Activated naive CD8-positive, alpha-beta T cell treated with anti-CD3 and anti-CD28 coated beads, Interleukin-2, amount 10 ng/mL, durations not matched to agents 7 days and 5 days (primary cell): Measurements from ENCODE around the gene IL16. TPM values are rescaled to one million over a fixed set of nuclear protein-coding genes. Genes with fewer than 3 reads are reported as not detected.

Source experiments
- ATAC-seq: fragments of 150-1000 bp; cut with Tn5 transposase; one replicate; pipeline ENCODE4 v1.10.0; 2021; ENCODE audit warnings: low read depth, moderate library complexity
- POLR2A ChIA-PET: fragments of 350-600 bp; sonication (Branson Sonifier 250); formaldehyde crosslinking; loops from one replicate; lab custom pipeline; 2021; ENCODE audit warnings: antibody characterized with exemption; lab: Charles Lee
- DNase-seq: peaks from one replicate; pipeline ENCODE4 v3.0.0; 2021
- H3K27ac Mint-ChIP-seq: one replicate; pipeline ENCODE4 v1.8.0; 2022; ENCODE audit warnings: mild to moderate bottlenecking, mixed read lengths
- H3K27me3 Mint-ChIP-seq: one replicate; pipeline ENCODE4 v1.8.0; 2022; ENCODE audit warnings: mild to moderate bottlenecking, moderate library complexity, mixed read lengths
- H3K36me3 Mint-ChIP-seq: one replicate; pipeline ENCODE4 v1.8.0; 2021; ENCODE audit warnings: mild to moderate bottlenecking, mixed read lengths
- H3K4me1 Mint-ChIP-seq: one replicate; pipeline ENCODE4 v1.8.0; 2021; ENCODE audit warnings: mixed read lengths
- H3K4me3 Mint-ChIP-seq: one replicate; pipeline ENCODE4 v1.8.0; 2022; ENCODE audit warnings: mild to moderate bottlenecking, moderate library complexity, mixed read lengths
- H3K9me3 Mint-ChIP-seq: one replicate; pipeline ENCODE4 v1.8.0; 2021; ENCODE audit warnings: mixed read lengths
- total RNA-seq, 2 experiments: library from RNA; stranded (reverse); gene quantifications; one replicate each; pipeline ENCODE4 v1.2.3, GENCODE V29; 2021

Gene IL16
- total RNA-seq, 2 experiments from 2014 or later = 281 to 284 TPM

DNA sequence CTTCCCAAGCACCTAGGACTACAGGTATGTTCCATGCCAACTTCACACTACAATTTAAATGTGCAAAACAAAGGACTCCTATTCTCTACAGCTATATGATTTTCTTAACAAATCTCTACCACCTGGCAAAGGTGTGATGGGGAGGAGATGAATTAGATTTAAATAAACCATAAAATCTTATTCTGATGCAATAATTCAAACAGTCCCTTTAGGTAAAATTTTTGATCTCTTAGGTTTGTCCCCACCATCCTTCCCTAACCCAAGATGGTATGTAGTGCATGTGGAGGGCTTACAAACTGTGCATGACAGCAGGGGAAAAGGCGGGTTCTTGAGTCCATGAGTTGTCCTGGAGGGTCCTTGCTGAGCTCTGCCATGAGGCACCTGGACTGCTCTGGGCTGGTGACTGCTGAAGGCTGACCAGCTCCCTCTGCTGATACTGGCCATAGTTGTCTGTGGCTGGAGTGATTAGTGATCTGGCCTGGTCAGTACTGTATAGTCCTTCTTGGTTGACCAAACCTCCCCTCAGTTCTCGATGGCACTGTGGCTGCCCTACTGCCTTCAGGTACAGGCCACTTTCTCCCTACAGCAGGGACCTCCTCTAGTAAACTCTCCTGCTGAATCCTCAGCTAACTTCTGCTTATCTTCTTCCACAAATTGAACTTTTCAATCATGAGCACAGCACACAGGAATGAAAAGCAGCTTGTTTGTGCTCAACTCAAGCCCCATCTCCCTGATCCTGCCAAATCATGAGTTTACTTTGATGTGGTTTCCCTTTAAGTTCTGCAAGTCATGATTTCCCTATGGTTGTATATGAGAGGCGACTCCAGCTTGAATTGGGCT, 32.5 kb upstream of the IL16 start:
- Mint-ChIP-seq H3K4me1 (peaks cover 26% of the 10 kb centered on the region), H3K27ac (no peak overlapping the region), H3K9me3 (no peaks in the 10 kb centered on the region), H3K27me3 (peaks cover 12% of the 10 kb centered on the region), H3K36me3 (no peaks in the 10 kb centered on the region), H3K4me3 (no peak overlapping the region)
- POLR2A ChIA-PET = no interaction called here
- DNase-seq = no peak
- ATAC-seq = no peak

DNA sequence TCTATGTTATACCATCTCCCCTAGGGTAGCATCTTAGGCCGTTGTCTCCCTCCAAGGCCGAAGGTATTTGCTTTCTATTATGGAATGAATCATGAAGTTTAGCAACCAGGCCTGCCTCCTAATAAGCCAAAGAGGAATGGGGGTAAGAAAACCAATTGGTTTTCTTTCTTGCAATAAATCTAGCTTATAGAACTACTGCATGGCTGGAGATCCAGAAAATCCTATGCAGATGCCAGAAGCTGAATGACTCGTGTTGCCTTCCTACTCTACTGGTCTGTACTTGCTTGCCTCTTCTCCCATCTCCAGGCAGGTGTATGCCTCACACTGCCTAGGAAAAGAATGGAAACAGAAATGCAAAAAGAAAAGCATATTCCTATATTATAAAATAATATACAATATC, 31.1 kb upstream of the IL16 start:
- H3K27me3 Mint-ChIP-seq = peaks cover 12% of the 10 kb centered on the region
- no peaks in the 10 kb centered on the region for H3K36me3 Mint-ChIP-seq
- POLR2A ChIA-PET = no interaction called here
- ATAC-seq (no peak), DNase-seq (no peak)
- H3K27ac Mint-ChIP-seq = no peak overlapping the region
- H3K4me3 Mint-ChIP-seq = no peak overlapping the region
- peaks cover 25% of the 10 kb centered on the region for H3K4me1 Mint-ChIP-seq
- H3K9me3 Mint-ChIP-seq = no peaks in the 10 kb centered on the region

DNA sequence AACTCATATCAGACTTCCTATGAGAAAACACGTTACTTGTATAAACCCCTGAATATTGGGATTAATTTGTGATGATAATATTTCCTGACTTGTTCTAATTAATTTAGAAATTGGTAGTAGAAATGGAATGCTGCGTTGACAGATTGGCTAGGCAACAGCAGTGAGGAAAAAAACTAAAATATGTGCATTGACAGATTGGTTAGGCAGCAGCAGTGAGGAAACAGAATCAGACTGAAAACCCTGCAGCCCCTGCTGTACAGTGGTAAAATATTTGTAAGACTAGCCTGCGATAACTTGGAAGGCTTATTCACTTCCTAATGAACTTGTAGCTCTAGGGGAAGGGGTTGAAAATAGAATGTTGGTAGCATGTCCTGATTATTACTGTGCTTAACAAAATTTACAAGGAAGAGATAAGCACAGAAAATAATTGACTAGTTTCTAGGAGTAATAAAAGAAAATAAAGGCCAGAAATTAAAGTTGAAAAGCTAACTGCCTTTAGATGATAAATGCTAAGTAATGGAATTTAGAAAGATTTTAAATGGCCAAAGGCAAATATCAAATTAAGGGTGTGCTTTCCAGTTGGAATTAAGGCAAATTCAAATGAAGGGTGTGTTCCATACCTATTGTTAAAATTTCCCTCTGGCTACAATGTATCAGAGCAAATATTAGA, 29.9 kb upstream of the IL16 start:
- Mint-ChIP-seq H3K4me1 (peaks cover 13% of the 10 kb centered on the region), H3K36me3 (no peaks in the 10 kb centered on the region), H3K4me3 (no peak overlapping the region), H3K9me3 (no peaks in the 10 kb centered on the region), H3K27ac (peak overlapping the region; percentile 23), H3K27me3 (peaks cover 17% of the 10 kb centered on the region)
- DNase-seq (no peak), ATAC-seq (no peak)
- POLR2A ChIA-PET = no interaction called here

DNA sequence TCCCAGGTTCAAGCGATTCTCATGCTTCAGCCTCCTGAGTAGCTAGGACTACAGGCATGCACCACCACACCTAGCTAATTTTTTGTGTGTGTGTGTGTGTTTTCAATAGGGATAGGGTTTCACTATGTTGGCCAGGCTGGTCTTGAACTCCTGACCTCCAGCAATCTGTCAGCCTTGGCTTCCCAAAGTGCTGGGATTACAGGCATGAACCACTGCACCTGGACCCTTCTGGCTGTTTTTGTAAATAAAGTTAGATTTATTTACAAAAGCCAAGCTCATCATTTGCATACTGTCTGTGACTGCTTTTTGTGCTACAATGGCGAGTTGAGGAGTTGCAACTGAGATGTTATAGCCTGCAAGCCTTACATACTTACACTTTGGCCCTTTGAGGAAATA, 28.6 kb upstream of the IL16 start:
- POLR2A ChIA-PET = no interaction called here
- Mint-ChIP-seq H3K4me1 (peaks cover 9% of the 10 kb centered on the region), H3K4me3 (no peak overlapping the region), H3K27me3 (peaks cover 17% of the 10 kb centered on the region), H3K36me3 (no peaks in the 10 kb centered on the region), H3K9me3 (no peaks in the 10 kb centered on the region), H3K27ac (no peak overlapping the region)
- no peak for ATAC-seq
- no peak for DNase-seq

DNA sequence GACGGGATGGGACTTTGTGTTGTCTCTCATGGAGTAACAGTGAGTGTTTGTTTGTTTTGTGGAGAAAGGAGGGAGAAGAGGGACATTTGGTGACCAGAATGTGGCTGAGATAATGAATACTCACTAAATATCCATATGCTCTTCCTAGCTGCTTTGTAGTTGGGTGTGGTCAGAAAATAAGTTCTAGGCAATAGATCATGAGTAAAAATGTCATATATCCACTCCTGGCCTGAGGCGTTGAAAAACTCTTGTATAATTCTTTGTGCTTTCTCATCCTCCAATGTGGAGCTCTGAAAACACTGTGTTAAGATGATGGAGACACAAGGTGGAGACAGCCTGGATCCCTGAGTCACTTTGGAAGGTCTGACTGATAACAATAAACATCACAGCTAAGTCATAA, 28.0 kb upstream of the IL16 start:
- Mint-ChIP-seq H3K27me3 (peaks cover 17% of the 10 kb centered on the region), H3K36me3 (no peaks in the 10 kb centered on the region), H3K9me3 (no peaks in the 10 kb centered on the region), H3K27ac (no peak overlapping the region), H3K4me3 (no peak overlapping the region), H3K4me1 (peaks cover 9% of the 10 kb centered on the region)
- no peak for ATAC-seq
- no peak for DNase-seq
- POLR2A ChIA-PET = no interaction called here

DNA sequence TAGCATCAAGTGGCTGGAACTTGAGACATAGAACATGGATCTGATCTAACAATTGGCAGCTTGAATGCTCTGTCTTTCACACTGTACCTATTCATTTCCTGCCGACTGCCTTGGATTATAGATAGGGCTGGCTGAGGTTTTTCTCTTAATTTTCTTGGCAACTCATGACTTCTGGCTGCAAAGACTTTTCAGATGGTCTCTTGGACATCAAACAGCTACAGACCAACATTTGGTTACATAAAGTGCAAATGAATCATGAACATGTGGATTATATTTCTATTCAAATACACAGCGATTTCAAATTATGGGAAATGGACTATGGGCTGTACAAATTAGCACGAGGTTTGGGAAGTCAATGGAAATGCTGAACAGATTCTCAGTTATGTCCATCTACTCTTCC, 26.2 kb upstream of the IL16 start:
- Mint-ChIP-seq H3K27me3 (peaks cover 17% of the 10 kb centered on the region), H3K9me3 (no peaks in the 10 kb centered on the region), H3K36me3 (no peaks in the 10 kb centered on the region), H3K4me1 (peaks cover 5% of the 10 kb centered on the region), H3K4me3 (no peak overlapping the region), H3K27ac (no peak overlapping the region)
- POLR2A ChIA-PET = no interaction called here
- no peak for ATAC-seq
- DNase-seq = no peak

DNA sequence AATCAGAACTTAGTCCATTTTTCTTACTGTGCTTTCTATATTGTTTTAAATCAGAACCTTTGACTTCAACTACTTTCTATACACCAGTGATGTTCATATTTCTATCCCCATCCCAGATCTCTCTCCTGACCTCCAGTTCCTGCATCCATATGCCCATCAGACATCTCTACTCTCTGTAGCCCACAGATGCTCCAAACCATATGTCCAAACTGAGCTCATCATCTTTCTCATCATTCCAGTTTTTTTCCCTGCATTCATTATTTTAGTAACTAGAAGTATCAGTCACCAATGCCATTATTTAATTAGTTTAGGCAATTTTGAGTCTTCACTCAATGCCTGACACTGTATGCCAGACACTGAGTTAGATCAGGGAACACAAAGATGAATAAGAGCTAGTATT, 25.4 kb upstream of the IL16 start:
- Mint-ChIP-seq H3K27me3 (peaks cover 17% of the 10 kb centered on the region), H3K9me3 (no peaks in the 10 kb centered on the region), H3K4me3 (no peak overlapping the region), H3K4me1 (peaks cover 5% of the 10 kb centered on the region), H3K36me3 (no peaks in the 10 kb centered on the region), H3K27ac (no peak overlapping the region)
- POLR2A ChIA-PET = no interaction called here
- no peak for ATAC-seq
- DNase-seq = no peak

DNA sequence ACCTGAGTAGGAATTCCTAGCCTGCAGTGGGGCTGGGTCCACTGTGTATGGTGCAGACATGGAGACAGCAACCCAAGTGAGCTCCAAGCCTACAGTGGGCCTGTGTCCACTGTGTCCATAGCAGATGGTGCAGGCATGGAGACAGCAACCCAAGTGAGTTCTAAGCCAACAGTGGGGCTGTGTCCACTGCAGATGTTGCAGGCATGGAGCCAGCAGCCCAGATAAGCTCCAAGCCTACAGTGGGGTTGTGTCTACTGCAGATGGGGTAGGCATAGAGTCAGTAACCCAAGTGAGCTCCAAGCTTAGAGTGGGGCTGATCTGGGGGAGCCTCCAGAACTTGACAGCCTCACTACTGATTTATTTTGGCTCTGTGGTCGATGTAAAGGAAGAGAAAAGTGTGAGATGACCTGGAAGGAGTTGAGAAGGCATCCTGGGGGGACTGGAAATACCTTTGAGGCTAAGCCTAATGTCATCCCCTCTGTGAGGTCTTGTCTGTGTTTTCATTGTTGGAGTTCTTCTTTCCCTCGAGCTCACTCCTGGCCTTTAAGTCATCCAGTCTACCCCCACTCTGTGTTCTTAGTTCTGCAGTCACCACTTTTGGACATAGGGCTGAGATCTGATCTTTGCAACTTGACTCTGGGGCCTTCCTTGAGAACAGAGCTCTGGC, 22.4 kb upstream of the IL16 start:
- POLR2A ChIA-PET = no interaction called here
- Mint-ChIP-seq H3K36me3 (no peaks in the 10 kb centered on the region), H3K9me3 (no peaks in the 10 kb centered on the region), H3K4me1 (no peaks in the 10 kb centered on the region), H3K27me3 (peaks cover 12% of the 10 kb centered on the region), H3K4me3 (no peak overlapping the region), H3K27ac (no peak overlapping the region)
- ATAC-seq (no peak), DNase-seq (no peak)

DNA sequence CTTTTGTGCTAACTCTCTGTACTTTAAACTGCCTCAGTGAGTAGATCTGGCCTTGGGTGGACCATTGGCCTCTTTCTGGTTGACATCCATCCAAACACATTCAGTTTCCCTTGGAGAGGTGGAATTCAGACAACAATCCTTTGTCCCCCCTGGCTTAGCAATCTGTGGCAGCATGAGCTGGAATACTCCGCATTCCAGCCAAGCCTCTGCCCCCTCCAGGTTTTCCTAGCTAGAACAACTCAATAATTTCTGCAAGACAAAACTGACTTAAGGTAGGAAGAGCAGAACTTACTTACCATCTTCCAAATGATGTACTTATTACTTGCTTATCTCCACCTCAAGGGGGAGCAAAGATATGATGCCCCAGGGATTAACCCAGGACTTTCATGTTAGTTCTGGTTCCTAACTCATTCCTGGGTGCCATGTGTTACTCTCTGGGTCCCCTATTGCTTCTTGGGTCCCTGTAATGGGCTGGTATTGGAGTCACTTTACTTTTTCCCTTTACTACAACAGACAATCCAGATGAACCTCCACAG, 21.8 kb upstream of the IL16 start:
- no peak overlapping the region for H3K4me3 Mint-ChIP-seq
- no peak for ATAC-seq
- H3K4me1 Mint-ChIP-seq = no peaks in the 10 kb centered on the region
- POLR2A ChIA-PET = no interaction called here
- H3K36me3 Mint-ChIP-seq = no peaks in the 10 kb centered on the region
- DNase-seq = no peak
- H3K27me3 Mint-ChIP-seq = peaks cover 15% of the 10 kb centered on the region
- H3K9me3 Mint-ChIP-seq = no peaks in the 10 kb centered on the region
- no peak overlapping the region for H3K27ac Mint-ChIP-seq

DNA sequence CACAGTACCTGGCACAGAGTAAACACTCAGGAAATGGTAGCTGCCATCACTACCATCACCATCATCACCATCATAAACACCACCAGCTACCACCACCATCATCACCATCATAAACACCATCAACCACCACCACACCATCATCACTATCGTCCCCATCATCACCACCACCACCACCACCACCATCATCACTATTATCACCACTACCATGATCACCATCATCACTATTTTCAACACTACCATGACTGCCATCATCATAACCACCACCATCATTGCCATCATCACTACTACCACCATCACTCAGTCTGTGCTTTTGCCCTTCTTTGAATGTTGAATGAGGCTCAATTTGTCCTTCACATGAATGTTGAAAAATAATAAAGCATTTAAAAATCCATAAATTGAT, 21.2 kb upstream of the IL16 start:
- no peaks in the 10 kb centered on the region for H3K4me1 Mint-ChIP-seq
- H3K27ac Mint-ChIP-seq = no peak overlapping the region
- DNase-seq (no peak), ATAC-seq (no peak)
- peaks cover 16% of the 10 kb centered on the region for H3K27me3 Mint-ChIP-seq
- POLR2A ChIA-PET = no interaction called here
- no peak overlapping the region for H3K4me3 Mint-ChIP-seq
- H3K36me3 Mint-ChIP-seq = no peaks in the 10 kb centered on the region
- no peaks in the 10 kb centered on the region for H3K9me3 Mint-ChIP-seq

DNA sequence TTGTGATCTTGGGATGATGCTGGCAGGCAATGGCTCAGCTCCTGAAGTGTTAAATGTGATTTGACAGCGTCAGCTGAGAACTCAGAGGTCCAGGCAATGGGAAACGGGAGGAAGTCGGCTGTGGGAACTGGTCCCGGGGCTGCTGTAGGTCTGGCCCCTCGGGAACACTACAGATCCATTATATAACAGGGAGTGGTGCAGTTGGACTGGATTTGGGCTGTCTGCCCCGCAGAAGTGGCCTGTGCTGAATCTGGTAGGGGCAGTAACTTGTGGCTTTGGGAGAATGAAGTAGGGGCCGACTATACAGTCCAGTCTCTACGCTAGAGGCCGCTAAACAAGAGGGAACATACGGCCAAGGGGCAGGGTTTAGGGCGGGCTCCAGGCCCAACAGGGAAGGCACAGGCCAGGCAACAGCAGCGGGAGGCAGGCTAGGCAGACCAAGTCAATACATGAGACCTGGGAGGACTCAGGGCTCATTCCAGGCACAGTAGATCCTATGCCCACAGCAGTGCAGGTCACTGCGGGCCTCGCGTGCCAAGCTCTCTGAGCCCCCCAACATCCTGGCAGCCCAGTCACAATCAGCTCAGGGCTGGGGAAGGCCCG, 20.3 kb upstream of the IL16 start:
- DNase-seq (no peak), ATAC-seq (no peak)
- Mint-ChIP-seq H3K36me3 (no peaks in the 10 kb centered on the region), H3K9me3 (no peaks in the 10 kb centered on the region), H3K27me3 (peaks cover 19% of the 10 kb centered on the region), H3K4me3 (no peak overlapping the region), H3K4me1 (no peaks in the 10 kb centered on the region), H3K27ac (no peak overlapping the region)
- POLR2A ChIA-PET = no interaction called here

DNA sequence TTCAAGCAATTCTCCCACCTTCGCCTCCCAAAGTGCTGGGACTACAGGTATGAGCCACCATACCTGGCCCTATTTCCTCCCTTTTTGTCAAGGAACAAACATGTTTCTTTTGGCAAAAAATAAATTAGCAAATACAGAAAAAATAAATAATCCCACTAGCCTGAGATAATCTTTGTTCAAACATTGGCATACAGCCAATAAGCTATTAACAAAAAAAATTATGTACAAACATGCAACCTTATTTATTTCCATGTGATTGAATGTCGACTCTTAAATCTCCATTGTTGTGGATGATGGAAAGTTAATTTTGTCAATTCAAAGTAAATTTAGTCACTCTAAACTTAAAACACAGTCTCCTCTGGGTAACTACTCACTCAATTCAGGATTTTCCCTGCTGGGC, 18.3 kb upstream of the IL16 start:
- H3K27ac Mint-ChIP-seq = no peak overlapping the region
- no peak for ATAC-seq
- POLR2A ChIA-PET = no interaction called here
- no peaks in the 10 kb centered on the region for H3K9me3 Mint-ChIP-seq
- H3K4me3 Mint-ChIP-seq = no peak overlapping the region
- no peaks in the 10 kb centered on the region for H3K36me3 Mint-ChIP-seq
- peaks cover 3% of the 10 kb centered on the region for H3K4me1 Mint-ChIP-seq
- DNase-seq = no peak
- peaks cover 26% of the 10 kb centered on the region for H3K27me3 Mint-ChIP-seq

DNA sequence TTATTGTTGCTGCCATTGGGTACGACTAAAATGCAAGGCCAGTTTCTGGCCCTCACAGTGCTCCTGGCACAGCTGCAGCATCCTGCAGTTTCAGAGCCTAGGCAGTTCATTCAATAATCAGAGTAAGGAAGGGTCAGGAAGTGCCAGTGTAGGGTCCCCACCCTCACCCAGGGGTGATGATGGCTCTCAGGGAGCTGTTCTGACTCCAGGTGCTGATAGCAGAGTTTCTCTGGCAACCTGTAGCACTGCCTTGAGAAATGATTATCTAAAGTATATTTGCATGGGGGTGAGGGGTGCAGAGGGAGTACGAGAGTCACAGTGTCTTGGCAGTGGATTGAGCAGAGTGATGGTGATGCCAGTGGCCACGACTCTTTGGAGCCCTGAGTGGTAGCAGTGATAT, 15.5 kb upstream of the IL16 start:
- H3K36me3 Mint-ChIP-seq = no peaks in the 10 kb centered on the region
- peaks cover 11% of the 10 kb centered on the region for H3K4me1 Mint-ChIP-seq
- H3K4me3 Mint-ChIP-seq = no peak overlapping the region
- H3K27me3 Mint-ChIP-seq = peaks cover 35% of the 10 kb centered on the region
- no peak for DNase-seq
- ATAC-seq = no peak
- no peak overlapping the region for H3K27ac Mint-ChIP-seq
- H3K9me3 Mint-ChIP-seq = no peaks in the 10 kb centered on the region
- POLR2A ChIA-PET = no interaction called here
